Neutrophil (primary cell): ENCODE data around the gene TPD52L2.

ENCODE experiments used
- H3K27ac ChIP-seq: fragments of 200-600 bp; sonication (generic); 2 replicates; pipeline ENCODE4 v1.5.1; 2016; ENCODE audit warnings: mild to moderate bottlenecking, moderate library complexity
- H3K27me3 ChIP-seq: fragments of 200-600 bp; sonication (generic); 2 replicates; pipeline ENCODE4 v1.6.0; 2016; ENCODE audit warnings: mild to moderate bottlenecking
- H3K36me3 ChIP-seq: fragments of 200-600 bp; sonication (generic); 2 replicates; pipeline ENCODE4 v1.5.1; 2017
- H3K4me1 ChIP-seq, 2 experiments: fragments of 200-600 bp in 1 of 2; sonication (generic) in 1 of 2; 1 replicate in 1 of 2; 2 replicates in 1 of 2; pipeline versions ENCODE4 v1.5.1 to v1.6.1; 2013 to 2016; ENCODE audit warnings: low read depth in 1 of 2, low read length in 1 of 2, mild to moderate bottlenecking in 1 of 2, moderate library complexity in 1 of 2; ENCODE audit not compliant: control insufficient read depth in 1 of 2, insufficient read depth in 1 of 2
- H3K4me3 ChIP-seq, 2 experiments: fragments of 200-600 bp in 1 of 2; sonication (generic) in 1 of 2; 1 replicate in 1 of 2; 2 replicates in 1 of 2; pipeline ENCODE4 v1.5.1; 2013 to 2016; ENCODE audit warnings: low read depth in 1 of 2, low read length in 1 of 2, mild to moderate bottlenecking in 1 of 2, moderate library complexity in 1 of 2
- H3K9me3 ChIP-seq: fragments of 200-600 bp; sonication (generic); 2 replicates; pipeline ENCODE4 v1.5.1; 2016
- CTCF ChIP-seq: fragments of 200-600 bp; sonication (generic); IDR thresholded peaks from 2 replicates; pipeline ENCODE4 v1.5.1; 2016; ENCODE audit warnings: antibody characterized with exemption

The TPD52L2 gene

GRCh38 chr20:63828951-63829350 is 36.1 kb upstream of the TPD52L2 start:
- no peak for TF ChIP-seq CTCF
- Histone ChIP-seq H3K27ac (no peak overlapping the region), H3K4me3 (no peak overlapping the region), H3K27me3 (peaks cover 84% of the 10 kb centered on the region), H3K36me3 (no peaks in the 10 kb centered on the region), H3K9me3 (no peaks in the 10 kb centered on the region), H3K4me1 (peaks cover 17 to 19% of the 10 kb centered on the region in 2 experiments)

DNA sequence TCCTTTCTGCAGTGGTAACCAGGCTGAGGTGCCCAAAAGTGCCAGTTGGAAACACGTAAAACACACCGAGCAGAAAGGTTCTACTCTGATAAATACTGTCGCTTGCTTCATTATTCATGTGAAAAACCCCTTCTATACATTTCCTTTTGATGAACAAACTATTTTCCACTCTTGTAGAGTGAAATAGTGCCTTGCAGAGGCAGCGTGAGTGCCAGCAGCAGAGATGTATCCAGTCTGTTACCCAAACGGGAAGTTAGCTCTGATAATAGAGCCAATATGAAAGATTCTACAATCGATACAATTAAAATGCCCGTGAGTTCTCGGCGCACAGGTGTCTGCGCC is 35.5 kb upstream of the TPD52L2 start:
- Histone ChIP-seq H3K27me3 (peaks cover 85% of the 10 kb centered on the region), H3K4me3 (peak overlapping the region; percentile 46 to 49), H3K27ac (peak overlapping the region; percentile 33), H3K9me3 (no peaks in the 10 kb centered on the region), H3K36me3 (no peaks in the 10 kb centered on the region), H3K4me1 (peaks cover 17 to 19% of the 10 kb centered on the region in 2 experiments)
- TF ChIP-seq CTCF = no peak

DNA sequence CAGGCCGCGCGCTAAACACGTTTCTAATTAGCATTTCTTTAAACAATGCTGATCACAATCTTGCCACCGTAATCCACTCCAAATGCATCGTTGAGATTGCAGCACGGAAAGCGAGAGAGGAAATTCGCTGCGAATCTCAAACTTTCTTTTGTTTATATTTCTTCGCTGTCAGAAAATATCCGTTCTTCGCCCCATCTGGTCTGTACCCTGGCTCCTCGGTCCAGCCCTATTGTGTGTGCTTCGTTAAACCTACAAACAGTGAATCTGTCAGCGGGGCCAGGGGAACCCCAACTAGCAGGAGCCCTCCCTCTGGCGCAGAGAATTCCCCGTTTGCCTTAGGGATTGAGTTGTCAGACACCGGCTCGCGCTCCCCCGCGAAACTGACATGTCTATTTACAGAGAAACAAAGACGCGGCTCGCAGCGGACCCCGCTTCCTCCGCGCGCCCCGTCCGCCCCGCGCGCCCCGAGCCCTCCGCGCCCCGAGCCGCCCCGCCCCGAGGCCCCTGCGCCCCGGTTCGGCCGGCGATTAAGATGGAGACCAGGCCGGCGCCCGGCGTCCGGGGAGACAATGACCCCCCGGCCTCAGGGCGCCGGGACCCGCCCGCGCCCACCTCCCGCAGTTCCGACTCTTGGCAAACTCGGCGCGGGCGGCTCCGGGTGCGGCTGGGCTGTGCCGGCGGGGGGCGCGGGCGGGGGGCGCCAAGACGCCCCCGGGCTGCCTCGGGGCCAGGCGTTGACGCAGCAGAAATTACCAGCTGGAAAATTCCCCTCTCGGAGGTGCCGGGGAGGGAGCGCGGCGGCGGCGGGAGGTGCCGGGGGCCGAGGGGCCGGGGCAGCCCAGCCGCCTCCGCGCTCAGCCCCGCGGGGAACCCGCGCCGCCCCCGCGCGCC is 34.9 kb upstream of the TPD52L2 start:
- Histone ChIP-seq H3K36me3 (no peaks in the 10 kb centered on the region), H3K27me3 (peaks cover 91% of the 10 kb centered on the region), H3K4me1 (peaks cover 17 to 19% of the 10 kb centered on the region in 2 experiments), H3K27ac (peak overlapping the region; percentile 33), H3K9me3 (no peaks in the 10 kb centered on the region), H3K4me3 (peak overlapping the region; percentile 46 to 49)
- TF ChIP-seq CTCF = no peak

DNA sequence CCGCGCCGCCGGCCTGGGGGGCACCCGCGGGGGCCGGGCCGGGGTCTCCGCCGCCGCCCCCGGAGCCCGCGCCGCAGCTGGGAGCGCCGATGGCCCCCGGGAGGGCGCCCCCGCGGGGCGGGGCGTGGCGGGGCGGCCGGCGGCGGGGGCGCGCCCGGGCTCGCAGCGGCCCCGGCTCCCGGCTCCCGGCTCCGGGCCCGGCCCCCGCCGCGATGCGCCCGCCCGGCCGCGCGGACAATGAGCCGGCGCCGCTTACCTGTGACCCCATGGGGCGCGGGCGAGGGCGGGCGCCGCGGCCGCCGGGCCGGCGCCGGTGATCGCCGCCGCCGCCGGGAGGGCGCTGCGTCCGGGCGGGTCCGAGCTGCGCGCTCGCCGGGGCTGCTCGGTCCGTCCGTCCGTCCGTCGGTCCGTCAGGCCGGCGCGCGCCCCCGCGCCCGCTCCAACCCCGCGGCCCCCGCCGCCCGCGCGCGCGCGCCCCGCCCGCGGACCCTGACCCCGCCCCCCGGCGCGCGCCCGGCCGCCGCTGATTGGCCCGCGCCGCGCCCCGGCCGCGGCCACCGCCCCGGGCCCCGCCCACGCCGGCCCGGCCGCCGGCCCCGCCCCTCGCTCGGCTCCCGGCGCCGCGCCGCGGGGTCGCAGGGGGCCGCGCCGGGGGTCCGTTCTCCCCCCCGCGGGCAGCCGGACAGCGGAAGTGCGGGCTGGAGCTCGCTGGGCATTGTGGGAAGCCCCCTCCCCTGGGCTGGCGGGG is 34.1 kb upstream of the TPD52L2 start, which contains the start of gene ZBTB46:
Gene ZBTB46 (minus strand): TSS at position 424 of the 748 bp plus-strand sequence. CDS start 40,507 bp downstream, outside the sequence.
- Histone ChIP-seq H3K27me3 (peaks cover 88% of the 10 kb centered on the region), H3K4me3 (peak within 1 kb of the TSS; percentile 63 to 72), H3K4me1 (peaks cover 17 to 19% of the 10 kb centered on the region in 2 experiments), H3K36me3 (no peaks in the 10 kb centered on the region), H3K9me3 (no peaks in the 10 kb centered on the region), H3K27ac (peak within 1 kb of the TSS; percentile 35)
- no peak for TF ChIP-seq CTCF

DNA sequence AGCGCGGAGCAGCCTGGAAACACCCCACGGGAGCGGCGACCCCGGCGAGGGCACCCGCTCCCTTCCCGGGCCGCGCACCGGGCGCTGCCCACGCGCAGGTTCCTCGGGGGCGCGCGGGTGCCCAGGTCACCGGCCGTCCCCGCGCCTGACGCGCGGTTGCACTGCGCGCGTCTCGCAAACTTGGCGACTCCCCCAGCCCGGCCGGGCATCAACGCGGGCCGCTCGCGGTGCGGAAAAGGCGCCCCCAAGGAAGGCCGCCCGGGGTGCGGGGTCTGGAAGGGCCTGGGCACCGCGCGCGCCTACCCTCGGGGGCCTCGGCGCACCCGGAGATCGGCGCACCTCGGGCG is 33.5 kb upstream of the TPD52L2 start:
- Histone ChIP-seq H3K36me3 (no peaks in the 10 kb centered on the region), H3K4me3 (peak overlapping the region; percentile 63 to 72), H3K9me3 (no peaks in the 10 kb centered on the region), H3K27ac (peak overlapping the region; percentile 35), H3K27me3 (peaks cover 85% of the 10 kb centered on the region), H3K4me1 (peaks cover 17 to 19% of the 10 kb centered on the region in 2 experiments)
- no peak for TF ChIP-seq CTCF
